Stomach (tissue), 9 donors: ENCODE results near the gene TMC5. TPM values are rescaled to one million over a fixed set of nuclear protein-coding genes. Genes with fewer than 3 reads are reported as not detected.
"Not testable (repeated sequence)": the region's sequence is repeated elsewhere in the genome, so short reads cannot be mapped to it uniquely, and the experiment has no call there.

Experiments
- DNase-seq, 2 donors: peaks; one replicate each; pipeline versions ENCODE4 v3.0.0 to v3.0.0-alpha.2; 2013 to 2019
- H3K27ac ChIP-seq, 5 donors: fragments of 200-600 bp in 4 of 5; sonication (generic) in 4 of 5; one replicate each; pipeline ENCODE4 v1.5.1; 2013 to 2019; ENCODE audit warnings: mild to moderate bottlenecking in 1 of 5, moderate library complexity in 1 of 5
- H3K27me3 ChIP-seq, 3 donors: fragments of 200-600 bp; sonication (generic); one replicate each; pipeline ENCODE4 v1.5.1; 2017 to 2019; ENCODE audit warnings: mixed run types in 1 of 3
- H3K36me3 ChIP-seq, 4 donors: fragments of 200-600 bp; sonication (generic); 1 replicate in 3 of 4; 2 replicates in 1 of 4; pipeline ENCODE4 v1.5.1; 2016 to 2019
- H3K4me1 ChIP-seq, 4 donors: fragments of 200-600 bp; sonication (generic); one replicate each; pipeline ENCODE4 v1.5.1; 2016 to 2019
- H3K4me3 ChIP-seq, 4 donors: fragments of 200-600 bp; sonication (generic) in 3 of 4; one replicate each; pipeline ENCODE4 v1.5.1; 2016 to 2019; ENCODE audit warnings: mild to moderate bottlenecking in 1 of 4
- H3K9me3 ChIP-seq, 4 donors: fragments of 200-600 bp; sonication (generic); one replicate each; pipeline ENCODE4 v1.5.1; 2016 to 2019
- CTCF ChIP-seq, 7 experiments: fragments of 450-650 bp in 4 of 7; fragments of 200-600 bp in 3 of 7; sonication (generic) in 3 of 7; IDR thresholded peaks; one replicate each; pipeline ENCODE4 v1.5.1; 2016 to 2019; ENCODE audit warnings: antibody characterized with exemption in 7 of 7, control low read depth in 2 of 7, mild to moderate bottlenecking in 1 of 7
- EP300 ChIP-seq: sonication (generic); formaldehyde crosslinking; IDR thresholded peaks from one replicate; pipeline ENCODE4 v1.6.1; 2017; ENCODE audit warnings: antibody characterized with exemption
- POLR2A ChIP-seq, 4 donors: fragments of 450-650 bp; IDR thresholded peaks; one replicate each; pipeline ENCODE4 v1.6.1; 2016; ENCODE audit warnings: antibody characterized with exemption in 4 of 4, control low read depth in 2 of 4, mild to moderate bottlenecking in 1 of 4, moderate library complexity in 1 of 4
- POLR2AphosphoS5 ChIP-seq, 3 donors: sonication (generic); formaldehyde crosslinking; IDR thresholded peaks; one replicate each; pipeline ENCODE4 v1.6.1; 2016; ENCODE audit warnings: antibody characterized with exemption in 3 of 3
- WGBS, 5 donors: extraction: QIAGEN DNeasy Blood & Tissue Kit in 3 of 5; methylation state at CpG; one replicate each; pipeline versions ENCODE4 v1.1.5 to v1.1.7; 2013 to 2018; 5-methylcytosine and 5-hydroxymethylcytosine counted together
- intact Hi-C: fragments of 100-400 bp; cut with DNase I; formaldehyde crosslinking; loops from one replicate; pipeline ENCODE4 v1.15.1; 2023; ENCODE audit warnings: low total_unique reads
- polyA plus RNA-seq, 3 donors: library from polyadenylated mRNA; stranded (reverse); fragments of 200-250 nt; gene quantifications; one replicate each; pipeline ENCODE4 v1.2.3, GENCODE V29; 2013
- total RNA-seq, 5 donors: library from RNA; depleted of rRNA; stranded (reverse); fragments of >200 nt; gene quantifications; one replicate each; pipeline versions ENCODE4 v1.1.0 to v1.2.3, GENCODE V29; 2014 to 2016
- donor health status: healthy with polysubstance abuse.
- donor health status: Bipolar disorder and iron deficiency.
- donor health status: healthy.

Gene TMC5
- total and polyA plus RNA-seq, 8 donors = 7.2 to 92.7 (median 28.2) TPM

- Histone ChIP-seq H3K27ac (peak overlapping the region; percentile 74 to 87 (median 83)), H3K27me3 (peaks cover 0 to 22% (median 0%) of the 10 kb centered on the region in 3 donors), H3K4me1 (peaks cover 20 to 37% (median 27%) of the 10 kb centered on the region in 4 donors), H3K36me3 (no peaks in the 10 kb centered on the region), H3K9me3 (no peaks in the 10 kb centered on the region), H3K4me3 (peak overlapping the region in 1 of 4 donors; percentile 23)
- intact Hi-C loops = no loop called here
- DNase-seq = no peak
- TF ChIP-seq CTCF (IDR thresholded peaks at IDR 0.05) = no peak
- TF ChIP-seq EP300 = no peak
- no peak for TF ChIP-seq POLR2AphosphoS5 (IDR thresholded peaks at IDR 0.05)
- no peak for TF ChIP-seq POLR2A (IDR thresholded peaks at IDR 0.05)
- WGBS, 5 donors = 51 to 61% (median 60%) methylated on average over 2 of the region's 2 CpGs
Measured at GRCh38 chr16:19392352-19392751, 25.3 kb upstream of the TMC5 start.

GRCh38 chr16:19393226-19394111 is 24.2 kb upstream of the TMC5 start:
- TF ChIP-seq EP300 (no peak), POLR2AphosphoS5 (IDR thresholded peaks at IDR 0.05) (peak in 2 of 3 donors; percentile 84 to 90), POLR2A (IDR thresholded peaks at IDR 0.05) (peak in 1 of 4 donors; percentile 29), CTCF (IDR thresholded peaks at IDR 0.05) (no peak)
- peak overlapping the region; percentile 61 to 87 (median 78) for H3K27ac ChIP-seq
- peak; percentile 47 to 83 for DNase-seq
- H3K4me1 ChIP-seq = peaks cover 20 to 37% (median 31%) of the 10 kb centered on the region in 4 donors
- H3K36me3 ChIP-seq = no peaks in the 10 kb centered on the region
- peak overlapping the region in 3 of 4 donors; percentile 1 to 23 (median 12) for H3K4me3 ChIP-seq
- no peaks in the 10 kb centered on the region for H3K9me3 ChIP-seq
- intact Hi-C loops = no loop called here
- peaks cover 0 to 22% (median 0%) of the 10 kb centered on the region in 3 donors for H3K27me3 ChIP-seq
- 29 to 43% (median 35%) methylated on average over 13 of the region's 13 CpGs for WGBS, 5 donors

GRCh38 chr16:19395646-19396267 is 21.9 kb upstream of the TMC5 start:
- Histone ChIP-seq H3K27ac (peak overlapping the region; percentile 72 to 87 (median 81)), H3K27me3 (peaks cover 0 to 22% (median 0%) of the 10 kb centered on the region in 3 donors), H3K9me3 (peaks cover 2 to 12% (median 7%) of the 10 kb centered on the region in 4 donors), H3K4me1 (peaks cover 15 to 35% (median 23%) of the 10 kb centered on the region in 4 donors)
- H3K36me3 ChIP-seq, H3K4me3 ChIP-seq, intact Hi-C loops: not testable (repeated sequence)
- 31 to 53% (median 42%) methylated on average over 4 of the region's 4 CpGs for WGBS, 5 donors
- DNase-seq = peak in 1 of 2 donors; percentile 31

GRCh38 chr16:19396555-19397011 is 21.1 kb upstream of the TMC5 start:
- peak; percentile 87 to 92 for DNase-seq
- WGBS, 5 donors = 6 to 16% (median 9%) methylated on average over 9 of the region's 9 CpGs
- H3K4me3 ChIP-seq = no peak overlapping the region
- no peak for TF ChIP-seq EP300
- peak in 2 of 3 donors; percentile 69 to 72 for TF ChIP-seq POLR2AphosphoS5 (IDR thresholded peaks at IDR 0.05)
- intact Hi-C loops = no loop called here
- H3K36me3 ChIP-seq = no peaks in the 10 kb centered on the region
- H3K4me1 ChIP-seq = peaks cover 15 to 35% (median 23%) of the 10 kb centered on the region in 4 donors
- peak overlapping the region; percentile 72 to 87 (median 81) for H3K27ac ChIP-seq
- peaks cover 0 to 15% (median 0%) of the 10 kb centered on the region in 3 donors for H3K27me3 ChIP-seq
- peaks cover 10 to 20% (median 15%) of the 10 kb centered on the region in 4 donors for H3K9me3 ChIP-seq

GRCh38 chr16:19397373-19397772 is 20.3 kb upstream of the TMC5 start:
- H3K27me3 ChIP-seq, H3K36me3 ChIP-seq, DNase-seq, intact Hi-C loops, H3K4me3 ChIP-seq: not testable (repeated sequence)
- Histone ChIP-seq H3K9me3 (peaks cover 15 to 28% (median 21%) of the 10 kb centered on the region in 4 donors), H3K4me1 (peaks cover 15 to 35% (median 23%) of the 10 kb centered on the region in 4 donors), H3K27ac (peak overlapping the region in 4 of 5 donors; percentile 72 to 87 (median 84))
- 29 to 40% (median 34%) methylated on average over 2 of the region's 2 CpGs for WGBS, 5 donors
